ENCODE data around the gene TNRC6B. TPM values are rescaled to one million over a fixed set of nuclear protein-coding genes. Genes with fewer than 3 reads are reported as not detected.

Gene TNRC6B
- total RNA-seq, 1 donor = 26.4 TPM

DNA sequence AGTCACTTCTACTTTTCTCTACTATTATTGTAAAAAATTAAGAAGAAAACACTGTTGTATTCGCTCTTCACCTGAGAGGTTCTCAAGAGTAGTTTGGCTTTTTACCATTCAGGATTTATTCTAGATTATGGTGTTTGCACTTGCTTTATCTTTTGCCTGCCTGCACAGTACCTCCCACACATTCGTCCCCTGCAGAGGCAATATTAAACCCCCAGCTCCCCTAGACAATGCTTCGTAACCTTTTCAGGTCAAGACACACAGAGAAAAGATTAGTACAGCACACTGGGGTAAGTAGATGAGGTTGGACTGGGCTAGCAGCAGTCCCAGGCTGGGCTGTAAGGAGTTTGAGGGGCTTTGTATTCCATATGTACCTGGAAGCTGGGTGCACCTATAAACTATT lies 62.4 kb downstream of the TNRC6B start:
- Histone ChIP-seq H3K4me3 (ENCODE audit: insufficient read depth, low read length) (no peak overlapping the region), H2AFZ (ENCODE audit: low read length) (no peak overlapping the region), H3K79me2 (ENCODE audit: insufficient read depth, low read length) (peaks cover 67% of the 10 kb centered on the region), H3K36me3 (ENCODE audit: insufficient read depth, low read length) (no peaks in the 10 kb centered on the region), H4K20me1 (ENCODE audit: insufficient read depth, low read length) (peaks cover 38% of the 10 kb centered on the region), H3K9me3 (ENCODE audit: low read depth, low read length) (no peaks in the 10 kb centered on the region), H3K4me2 (ENCODE audit: insufficient read depth, low read length) (no peak overlapping the region), H3K27ac (ENCODE audit: low read depth, low read length) (no peak overlapping the region), H3K4me1 (ENCODE audit: insufficient read depth, low read length) (peaks cover 34% of the 10 kb centered on the region), H3K27me3 (ENCODE audit: insufficient read depth, low read length) (no peaks in the 10 kb centered on the region)
- TF ChIP-seq, protein P1, sequence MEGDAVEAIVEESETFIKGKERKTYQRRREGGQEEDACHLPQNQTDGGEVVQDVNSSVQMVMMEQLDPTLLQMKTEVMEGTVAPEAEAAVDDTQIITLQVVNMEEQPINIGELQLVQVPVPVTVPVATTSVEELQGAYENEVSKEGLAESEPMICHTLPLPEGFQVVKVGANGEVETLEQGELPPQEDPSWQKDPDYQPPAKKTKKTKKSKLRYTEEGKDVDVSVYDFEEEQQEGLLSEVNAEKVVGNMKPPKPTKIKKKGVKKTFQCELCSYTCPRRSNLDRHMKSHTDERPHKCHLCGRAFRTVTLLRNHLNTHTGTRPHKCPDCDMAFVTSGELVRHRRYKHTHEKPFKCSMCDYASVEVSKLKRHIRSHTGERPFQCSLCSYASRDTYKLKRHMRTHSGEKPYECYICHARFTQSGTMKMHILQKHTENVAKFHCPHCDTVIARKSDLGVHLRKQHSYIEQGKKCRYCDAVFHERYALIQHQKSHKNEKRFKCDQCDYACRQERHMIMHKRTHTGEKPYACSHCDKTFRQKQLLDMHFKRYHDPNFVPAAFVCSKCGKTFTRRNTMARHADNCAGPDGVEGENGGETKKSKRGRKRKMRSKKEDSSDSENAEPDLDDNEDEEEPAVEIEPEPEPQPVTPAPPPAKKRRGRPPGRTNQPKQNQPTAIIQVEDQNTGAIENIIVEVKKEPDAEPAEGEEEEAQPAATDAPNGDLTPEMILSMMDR (IDR thresholded peaks at IDR 0.05; ENCODE audit: extremely low read depth, low read depth, low read length) = no peak
- no peak for DNase-seq (ENCODE audit: insufficient read length, low spot score, missing footprints)

DNA sequence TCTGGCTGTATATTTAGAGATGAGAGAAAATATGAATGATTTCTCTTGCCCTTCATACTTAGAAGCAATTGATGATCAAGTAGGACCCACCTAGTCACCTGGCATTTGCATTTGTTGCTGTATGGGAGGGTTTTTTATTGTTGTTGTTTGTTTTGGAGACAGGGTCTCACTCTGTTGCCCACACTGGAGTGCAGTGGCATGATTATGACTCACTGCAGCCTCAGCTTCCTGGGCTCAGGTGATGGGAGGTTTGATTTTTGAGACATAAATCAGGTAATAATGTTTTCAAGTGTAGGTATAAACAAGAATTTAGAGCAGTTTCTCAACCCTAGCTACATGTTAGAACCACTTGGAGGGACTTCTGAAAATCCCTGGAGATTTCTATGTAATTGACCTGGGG lies 63.0 kb downstream of the TNRC6B start:
- peaks cover 32% of the 10 kb centered on the region for H4K20me1 ChIP-seq (ENCODE audit: insufficient read depth, low read length)
- no peak overlapping the region for H3K27ac ChIP-seq (ENCODE audit: low read depth, low read length)
- DNase-seq (ENCODE audit: insufficient read length, low spot score, missing footprints) = no peak
- H3K36me3 ChIP-seq (ENCODE audit: insufficient read depth, low read length) = no peaks in the 10 kb centered on the region
- H3K4me3 ChIP-seq (ENCODE audit: insufficient read depth, low read length) = no peak overlapping the region
- TF ChIP-seq, protein P1 (IDR thresholded peaks at IDR 0.05; ENCODE audit: extremely low read depth, low read depth, low read length) = no peak
- peaks cover 67% of the 10 kb centered on the region for H3K79me2 ChIP-seq (ENCODE audit: insufficient read depth, low read length)
- no peak overlapping the region for H2AFZ ChIP-seq (ENCODE audit: low read length)
- H3K4me1 ChIP-seq (ENCODE audit: insufficient read depth, low read length) = peaks cover 28% of the 10 kb centered on the region
- H3K9me3 ChIP-seq (ENCODE audit: low read depth, low read length) = no peaks in the 10 kb centered on the region
- no peak overlapping the region for H3K4me2 ChIP-seq (ENCODE audit: insufficient read depth, low read length)
- no peaks in the 10 kb centered on the region for H3K27me3 ChIP-seq (ENCODE audit: insufficient read depth, low read length)

DNA sequence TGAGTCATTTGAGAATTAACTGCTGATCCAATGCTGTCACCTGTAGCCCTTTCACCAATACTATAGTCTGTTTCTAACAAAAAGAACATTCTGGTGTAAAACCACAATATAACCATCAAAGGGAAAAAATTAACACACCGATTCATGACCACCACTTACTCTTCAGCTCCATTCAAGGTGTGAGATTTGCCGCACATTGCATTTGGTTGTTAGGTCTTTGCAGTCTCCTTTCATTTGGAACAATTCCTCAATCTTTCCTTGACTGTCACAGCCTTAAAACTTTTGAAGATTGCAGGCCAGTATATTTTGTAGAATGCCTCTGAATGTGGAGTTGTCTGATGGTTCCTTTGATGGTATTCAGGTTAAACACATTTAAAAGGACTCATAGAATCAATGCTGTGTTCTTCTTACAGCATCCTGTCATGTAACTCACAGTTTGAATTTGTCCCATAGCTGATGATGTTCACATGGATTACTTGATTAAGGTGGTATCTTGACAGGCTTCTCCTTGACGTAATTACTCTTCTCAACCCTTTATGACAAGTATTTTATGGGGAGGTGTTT lies 63.6 kb downstream of the TNRC6B start:
- no peak overlapping the region for H3K4me2 ChIP-seq (ENCODE audit: insufficient read depth, low read length)
- no peak overlapping the region for H3K27ac ChIP-seq (ENCODE audit: low read depth, low read length)
- H4K20me1 ChIP-seq (ENCODE audit: insufficient read depth, low read length) = peaks cover 26% of the 10 kb centered on the region
- TF ChIP-seq, protein P1 (IDR thresholded peaks at IDR 0.05; ENCODE audit: extremely low read depth, low read depth, low read length) = no peak
- H3K36me3 ChIP-seq (ENCODE audit: insufficient read depth, low read length) = no peaks in the 10 kb centered on the region
- peaks cover 68% of the 10 kb centered on the region for H3K79me2 ChIP-seq (ENCODE audit: insufficient read depth, low read length)
- DNase-seq (ENCODE audit: insufficient read length, low spot score, missing footprints) = no peak
- no peaks in the 10 kb centered on the region for H3K9me3 ChIP-seq (ENCODE audit: low read depth, low read length)
- H3K4me1 ChIP-seq (ENCODE audit: insufficient read depth, low read length) = peaks cover 22% of the 10 kb centered on the region
- H2AFZ ChIP-seq (ENCODE audit: low read length) = no peak overlapping the region
- no peak overlapping the region for H3K4me3 ChIP-seq (ENCODE audit: insufficient read depth, low read length)
- no peaks in the 10 kb centered on the region for H3K27me3 ChIP-seq (ENCODE audit: insufficient read depth, low read length)

DNA sequence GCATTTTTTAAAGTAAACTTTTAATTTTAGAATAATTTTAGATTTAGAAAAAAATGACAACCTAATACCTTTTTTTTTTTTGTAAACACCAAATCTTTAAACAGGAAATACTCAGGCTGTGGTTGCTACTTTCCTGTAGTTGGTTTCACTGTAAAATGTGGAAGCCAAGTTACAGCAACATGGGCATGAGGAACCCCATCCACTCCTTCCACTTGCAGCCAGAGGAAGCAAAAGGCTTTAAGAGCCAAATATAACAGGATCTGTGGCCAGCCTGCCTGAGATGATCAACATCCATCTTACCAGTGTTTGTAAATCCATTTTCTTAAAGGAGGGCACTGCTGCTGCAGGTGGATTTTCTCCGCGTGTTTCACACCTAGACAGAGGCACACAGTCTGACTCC lies 66.2 kb downstream of the TNRC6B start:
- H3K36me3 ChIP-seq (ENCODE audit: insufficient read depth, low read length) = peaks cover 12% of the 10 kb centered on the region
- H3K4me3 ChIP-seq (ENCODE audit: insufficient read depth, low read length) = no peak overlapping the region
- no peak overlapping the region for H3K27ac ChIP-seq (ENCODE audit: low read depth, low read length)
- no peaks in the 10 kb centered on the region for H3K27me3 ChIP-seq (ENCODE audit: insufficient read depth, low read length)
- no peaks in the 10 kb centered on the region for H3K9me3 ChIP-seq (ENCODE audit: low read depth, low read length)
- peaks cover 22% of the 10 kb centered on the region for H4K20me1 ChIP-seq (ENCODE audit: insufficient read depth, low read length)
- peaks cover 8% of the 10 kb centered on the region for H3K4me1 ChIP-seq (ENCODE audit: insufficient read depth, low read length)
- TF ChIP-seq, protein P1 (IDR thresholded peaks at IDR 0.05; ENCODE audit: extremely low read depth, low read depth, low read length) = no peak
- H3K4me2 ChIP-seq (ENCODE audit: insufficient read depth, low read length) = no peak overlapping the region
- no peak for DNase-seq (ENCODE audit: insufficient read length, low spot score, missing footprints)
- H3K79me2 ChIP-seq (ENCODE audit: insufficient read depth, low read length) = peaks cover 60% of the 10 kb centered on the region
- H2AFZ ChIP-seq (ENCODE audit: low read length) = no peak overlapping the region
